ENCODE results near the gene C1orf94. TPM values are rescaled to one million over a fixed set of nuclear protein-coding genes. Genes with fewer than 3 reads are reported as not detected.

The C1orf94 gene
- total and polyA plus RNA-seq, 2 of the 4 experiments (the other 2 are of a cell fraction): not detected

- Histone ChIP-seq H3K36me3 (ENCODE audit: control insufficient read depth, insufficient read depth, low read length) (no peaks in the 10 kb centered on the region), H3K4me3 (ENCODE audit: insufficient read depth, low read depth, low read length) (no peak overlapping the region), H3K9me3 (ENCODE audit: control insufficient read depth, insufficient read depth, low read length) (peaks cover 35% of the 10 kb centered on the region), H3K4me1 (ENCODE audit: control insufficient read depth, insufficient read depth, low read length) (no peaks in the 10 kb centered on the region), H3K14ac (replicated peaks; ENCODE audit: low read depth, low read length) (no peak overlapping the region), H4K8ac (ENCODE audit: low read depth in 2 of 2, low read length in 2 of 2) (no peak overlapping the region), H2BK15ac (ENCODE audit: low read depth, low read length) (no peak overlapping the region), H2AFZ (replicated peaks; ENCODE audit: low read length, poor library complexity) (no peak overlapping the region), H2BK120ac (ENCODE audit: low read depth, low read length) (no peak overlapping the region), H3K9me1 (ENCODE audit: insufficient read depth, low read length) (no peaks in the 10 kb centered on the region), H3K79me1 (ENCODE audit: low read depth in 1 of 2, low read length in 2 of 2) (no peaks in the 10 kb centered on the region), H3K4ac (ENCODE audit: low read depth, low read length) (no peak overlapping the region), H4K5ac (ENCODE audit: low read depth, low read length) (no peak overlapping the region), H2BK5ac (ENCODE audit: low read depth, low read length, poor library complexity, severe bottlenecking) (no peak overlapping the region), H4K91ac (ENCODE audit: insufficient read depth, low read depth, low read length) (no peak overlapping the region), H3K23ac (ENCODE audit: low read depth, low read length) (no peak overlapping the region), H2AK9ac (replicated peaks; ENCODE audit: low read depth, low read length, poor library complexity) (no peak overlapping the region), H3K18ac (ENCODE audit: low read depth, low read length) (no peak overlapping the region), H4K20me1 (ENCODE audit: insufficient read depth, low read length) (no peaks in the 10 kb centered on the region), H2AK5ac (ENCODE audit: low read depth, low read length) (no peak overlapping the region), H3K27ac (ENCODE audit: insufficient read depth, low read length) (no peak overlapping the region), H2BK20ac (ENCODE audit: low read depth, low read length) (no peak overlapping the region), H3K4me2 (ENCODE audit: low read depth, low read length) (no peak overlapping the region), H3K27me3 (ENCODE audit: control insufficient read depth, insufficient read depth, low read length) (no peaks in the 10 kb centered on the region), H3K9ac (ENCODE audit: low read depth, low read length) (no peak overlapping the region), H3K56ac (ENCODE audit: extremely low read depth, insufficient read depth, low read length) (no peak overlapping the region)
- BruUV-seq (replicated peaks): no TSS peak
- no peak for ATAC-seq (ENCODE audit: low read depth)
- dilution Hi-C loops (cut with HindIII; ENCODE audit: low sequenced_read_pairs, unreplicated experiment): no loop called here
- POLR2A ChIA-PET (ENCODE audit: unreplicated experiment): no interaction called here
- intact Hi-C loops (cut with micrococcal nuclease): no loop called here
- in situ Hi-C loops (cut with MboI; ENCODE audit: low sequenced_read_pairs): no loop called here
- CTCF ChIA-PET: no interaction called here
- 13% methylated on average over 1 of the region's 4 CpGs; no CpG with 5 or more reads in 1 of the 2 experiments for WGBS, 2 experiments (ENCODE audit: extremely low coverage in 2 of 2, insufficient read length in 1 of 2)
- TF ChIP-seq CTCF (conservative IDR thresholded peaks at IDR 0.05; ENCODE audit: low read depth, low read length) (no peak), CHD1 (IDR thresholded peaks at IDR 0.05; ENCODE audit: low read depth, low read length) (no peak), SMC3 (IDR thresholded peaks at IDR 0.05; ENCODE audit: low read depth, low read length) (no peak), MAFK (IDR thresholded peaks at IDR 0.05; ENCODE audit: low read depth, low read length) (no peak), CEBPB (IDR thresholded peaks at IDR 0.05; ENCODE audit: low read depth, low read length) (no peak), BHLHE40 (IDR thresholded peaks at IDR 0.05; ENCODE audit: low read depth, low read length) (no peak), FOS (IDR thresholded peaks at IDR 0.05; ENCODE audit: low read depth, low read length) (no peak), MXI1 (IDR thresholded peaks at IDR 0.05; ENCODE audit: borderline replicate concordance, low read depth, low read length) (no peak), USF2 (IDR thresholded peaks at IDR 0.05; ENCODE audit: low read depth, low read length) (no peak)
- no peak for DNase-seq
Observed at GRCh38 chr1:34263406-34263805, 86.7 kb downstream of the C1orf94 start.
